Measurements from ENCODE around the gene SLC28A3.
"Not testable (repeated sequence)": the region's sequence is repeated elsewhere in the genome, so short reads cannot be mapped to it uniquely, and the experiment has no call there.

Gene SLC28A3

GRCh38 chr9:84340535-84340934, at the start of gene SLC28A3:
Gene SLC28A3, minus strand, starts transcription at chr9:84340758. Its CDS starts 125 bp downstream, at chr9:84340633.
- DNase-seq (ENCODE audit: low read depth), result no peak
- H3K4me3 ChIP-seq (ENCODE audit: low read depth, low read length), result no peak within 1 kb of the TSS
- TF ChIP-seq, protein P1, sequence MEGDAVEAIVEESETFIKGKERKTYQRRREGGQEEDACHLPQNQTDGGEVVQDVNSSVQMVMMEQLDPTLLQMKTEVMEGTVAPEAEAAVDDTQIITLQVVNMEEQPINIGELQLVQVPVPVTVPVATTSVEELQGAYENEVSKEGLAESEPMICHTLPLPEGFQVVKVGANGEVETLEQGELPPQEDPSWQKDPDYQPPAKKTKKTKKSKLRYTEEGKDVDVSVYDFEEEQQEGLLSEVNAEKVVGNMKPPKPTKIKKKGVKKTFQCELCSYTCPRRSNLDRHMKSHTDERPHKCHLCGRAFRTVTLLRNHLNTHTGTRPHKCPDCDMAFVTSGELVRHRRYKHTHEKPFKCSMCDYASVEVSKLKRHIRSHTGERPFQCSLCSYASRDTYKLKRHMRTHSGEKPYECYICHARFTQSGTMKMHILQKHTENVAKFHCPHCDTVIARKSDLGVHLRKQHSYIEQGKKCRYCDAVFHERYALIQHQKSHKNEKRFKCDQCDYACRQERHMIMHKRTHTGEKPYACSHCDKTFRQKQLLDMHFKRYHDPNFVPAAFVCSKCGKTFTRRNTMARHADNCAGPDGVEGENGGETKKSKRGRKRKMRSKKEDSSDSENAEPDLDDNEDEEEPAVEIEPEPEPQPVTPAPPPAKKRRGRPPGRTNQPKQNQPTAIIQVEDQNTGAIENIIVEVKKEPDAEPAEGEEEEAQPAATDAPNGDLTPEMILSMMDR (IDR thresholded peaks at IDR 0.05; ENCODE audit: control insufficient read depth, extremely low read depth, insufficient read depth), result no peak

GRCh38 chr9:84390254-84390653, 49.7 kb upstream of the SLC28A3 start:
- not testable (repeated sequence) for H3K4me3 ChIP-seq (ENCODE audit: low read depth, low read length); DNase-seq (ENCODE audit: low read depth)

DNA sequence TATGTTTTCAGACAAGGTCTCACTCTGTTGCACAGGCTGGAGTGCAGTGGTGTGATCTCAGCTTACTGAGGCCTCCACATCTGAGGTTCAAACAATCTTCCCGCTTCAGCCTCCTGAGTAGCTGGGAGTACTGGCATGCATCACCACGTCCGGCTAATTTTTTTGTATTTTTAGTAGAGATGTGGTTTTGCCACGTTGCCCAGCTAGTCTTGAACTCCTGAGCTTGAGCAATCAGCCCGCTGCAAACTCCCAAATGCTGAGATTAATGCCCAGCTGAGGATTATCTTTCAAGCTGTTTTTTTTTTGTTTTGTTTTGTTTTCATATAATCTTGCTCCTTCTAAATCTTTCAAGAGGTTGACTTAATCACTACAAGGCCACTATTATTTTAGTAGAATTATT, 47.3 kb upstream of the SLC28A3 start:
- H3K4me3 ChIP-seq (ENCODE audit: low read depth, low read length), result no peak overlapping the region
- TF ChIP-seq, protein P1 (IDR thresholded peaks at IDR 0.05; ENCODE audit: control insufficient read depth, extremely low read depth, insufficient read depth), result no peak
- DNase-seq (ENCODE audit: low read depth), result no peak

DNA sequence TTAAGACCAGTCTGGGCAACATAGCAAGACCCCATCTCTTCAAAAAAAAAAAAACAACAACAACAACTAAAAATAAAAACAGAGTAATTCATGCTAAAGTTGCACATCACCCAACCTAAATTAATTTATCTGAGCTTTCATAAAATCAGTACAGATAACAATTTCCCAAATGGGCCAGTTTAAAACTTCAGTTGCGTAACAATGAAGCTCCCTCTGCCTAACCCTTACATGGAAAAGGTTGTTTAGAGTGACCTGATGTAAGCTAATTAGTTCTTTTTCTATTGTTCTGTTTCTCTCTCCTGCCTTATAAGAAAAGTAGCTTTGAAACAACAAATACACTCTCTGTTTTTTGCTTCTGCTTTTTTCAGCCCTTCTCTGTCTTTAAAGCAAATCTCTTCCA, 46.2 kb upstream of the SLC28A3 start:
- TF ChIP-seq, protein P1 (IDR thresholded peaks at IDR 0.05; ENCODE audit: control insufficient read depth, extremely low read depth, insufficient read depth), result no peak
- DNase-seq (ENCODE audit: low read depth), result no peak
- H3K4me3 ChIP-seq (ENCODE audit: low read depth, low read length), result no peak overlapping the region

- no peak overlapping the region for H3K4me3 ChIP-seq (ENCODE audit: low read depth, low read length)
- TF ChIP-seq, protein P1 (IDR thresholded peaks at IDR 0.05; ENCODE audit: control insufficient read depth, extremely low read depth, insufficient read depth), result no peak
- DNase-seq (ENCODE audit: low read depth), result no peak
Observed at GRCh38 chr9:84385386-84386040, 45.0 kb upstream of the SLC28A3 start.

GRCh38 chr9:84384617-84385016, 44.1 kb upstream of the SLC28A3 start:
- TF ChIP-seq, protein P1 (IDR thresholded peaks at IDR 0.05; ENCODE audit: control insufficient read depth, extremely low read depth, insufficient read depth), result no peak
- no peak overlapping the region for H3K4me3 ChIP-seq (ENCODE audit: low read depth, low read length)
- no peak for DNase-seq (ENCODE audit: low read depth)

DNA sequence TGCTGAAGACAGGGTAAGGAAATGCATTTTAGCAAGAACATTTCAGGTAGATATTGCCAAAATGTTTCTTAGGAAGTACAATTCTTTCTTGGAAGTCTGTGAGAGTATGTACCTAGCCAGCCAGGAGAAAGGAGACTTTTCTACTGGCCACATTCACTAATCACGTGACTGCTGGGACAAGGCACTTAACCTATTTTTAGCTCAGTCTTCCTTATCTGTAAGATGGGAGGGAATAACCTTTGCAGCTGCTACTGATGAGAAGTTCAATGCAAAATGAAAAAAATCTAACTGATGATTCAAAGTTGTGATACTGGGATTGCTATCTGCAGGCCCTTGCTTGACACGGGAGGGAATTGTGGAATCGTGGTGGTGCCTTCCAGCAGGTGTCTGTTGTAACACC, 42.6 kb upstream of the SLC28A3 start:
- H3K4me3 ChIP-seq (ENCODE audit: low read depth, low read length), result no peak overlapping the region
- no peak for DNase-seq (ENCODE audit: low read depth)
- TF ChIP-seq, protein P1 (IDR thresholded peaks at IDR 0.05; ENCODE audit: control insufficient read depth, extremely low read depth, insufficient read depth), result no peak
